Neural crest cell (in vitro differentiated cells): Measurements from ENCODE around the gene C1orf52. TPM values are rescaled to one million over a fixed set of nuclear protein-coding genes. Genes with fewer than 3 reads are reported as not detected.
A peak's percentile ranks its signal among the peaks of the same experiment; 100 is the strongest.

Experiments
- DNase-seq: peaks from one replicate; pipeline ENCODE4 v3.0.0; 2021; ENCODE audit warnings: low read depth, mixed read lengths, low spot score
- H3K27ac Mint-ChIP-seq: one replicate; pipeline ENCODE4 v1.8.0; 2021; ENCODE audit warnings: mild to moderate bottlenecking, mixed read lengths; ENCODE audit not compliant: unreplicated experiment
- H3K27me3 Mint-ChIP-seq: 2 replicates; pipeline ENCODE4 v1.8.0; 2021; ENCODE audit warnings: low read depth, mild to moderate bottlenecking, mixed read lengths
- H3K36me3 Mint-ChIP-seq: 2 replicates; pipeline ENCODE4 v1.8.0; 2021; ENCODE audit warnings: low read depth, mild to moderate bottlenecking, mixed read lengths
- H3K4me1 Mint-ChIP-seq: 2 replicates; pipeline ENCODE4 v1.8.0; 2021; ENCODE audit warnings: mixed read lengths
- H3K4me3 Mint-ChIP-seq: one replicate; pipeline ENCODE4 v1.8.0; 2021; ENCODE audit warnings: mild to moderate bottlenecking, mixed read lengths
- H3K9me3 Mint-ChIP-seq: 2 replicates; pipeline ENCODE4 v1.8.0; 2021; ENCODE audit warnings: mixed read lengths
- long read RNA-seq: library from polyadenylated mRNA; unstranded; transcript quantifications from one replicate; pipeline ENCODE4 v2.0.0, GENCODE V29; 2020
- total RNA-seq: library from RNA; stranded (reverse); gene quantifications from 2 replicates; pipeline ENCODE4 v1.2.1, GENCODE V29; 2021
- TF ChIP-seq, protein P1 (sequence below): fragments of 200-600 bp; sonication (generic); conservative IDR thresholded peaks from 2 replicates; pipeline ENCODE4 v1.5.0; 2021; ENCODE audit warnings: antibody characterized with exemption, mild to moderate bottlenecking

The C1orf52 gene
- 30.9 and 37.3 TPM in 2 replicates for total RNA-seq
- long read RNA-seq, transcript C1orf52-201 (4 exons, 3,391 nt) = major isoform, 41 of 85 reads
- long read RNA-seq, transcript C1orf52-203 (3 exons, 1,219 nt) = minor isoform, 40 of 85 reads
- long read RNA-seq, partial matches to known transcripts = 1 of 85 reads
- long read RNA-seq, other reads (novel, unspliced or antisense) = 3 of 85 reads

- peak; percentile 100 for DNase-seq
- Mint-ChIP-seq H3K36me3 (peaks cover 24% of the 10 kb centered on the region), H3K4me1 (peaks cover 31% of the 10 kb centered on the region), H3K27ac (peak within 1 kb of the TSS; percentile 91), H3K27me3 (no peaks in the 10 kb centered on the region), H3K9me3 (peaks cover 5% of the 10 kb centered on the region), H3K4me3 (peak within 1 kb of the TSS; percentile 99)
- TF ChIP-seq, protein P1, sequence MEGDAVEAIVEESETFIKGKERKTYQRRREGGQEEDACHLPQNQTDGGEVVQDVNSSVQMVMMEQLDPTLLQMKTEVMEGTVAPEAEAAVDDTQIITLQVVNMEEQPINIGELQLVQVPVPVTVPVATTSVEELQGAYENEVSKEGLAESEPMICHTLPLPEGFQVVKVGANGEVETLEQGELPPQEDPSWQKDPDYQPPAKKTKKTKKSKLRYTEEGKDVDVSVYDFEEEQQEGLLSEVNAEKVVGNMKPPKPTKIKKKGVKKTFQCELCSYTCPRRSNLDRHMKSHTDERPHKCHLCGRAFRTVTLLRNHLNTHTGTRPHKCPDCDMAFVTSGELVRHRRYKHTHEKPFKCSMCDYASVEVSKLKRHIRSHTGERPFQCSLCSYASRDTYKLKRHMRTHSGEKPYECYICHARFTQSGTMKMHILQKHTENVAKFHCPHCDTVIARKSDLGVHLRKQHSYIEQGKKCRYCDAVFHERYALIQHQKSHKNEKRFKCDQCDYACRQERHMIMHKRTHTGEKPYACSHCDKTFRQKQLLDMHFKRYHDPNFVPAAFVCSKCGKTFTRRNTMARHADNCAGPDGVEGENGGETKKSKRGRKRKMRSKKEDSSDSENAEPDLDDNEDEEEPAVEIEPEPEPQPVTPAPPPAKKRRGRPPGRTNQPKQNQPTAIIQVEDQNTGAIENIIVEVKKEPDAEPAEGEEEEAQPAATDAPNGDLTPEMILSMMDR = peak; percentile 98
Observed at GRCh38 chr1:85259118-85259911, at the start of gene C1orf52. TSS of gene C1orf52 (minus strand) at chr1:85259662. CDS start at chr1:85259633, 29 bp downstream.

DNA sequence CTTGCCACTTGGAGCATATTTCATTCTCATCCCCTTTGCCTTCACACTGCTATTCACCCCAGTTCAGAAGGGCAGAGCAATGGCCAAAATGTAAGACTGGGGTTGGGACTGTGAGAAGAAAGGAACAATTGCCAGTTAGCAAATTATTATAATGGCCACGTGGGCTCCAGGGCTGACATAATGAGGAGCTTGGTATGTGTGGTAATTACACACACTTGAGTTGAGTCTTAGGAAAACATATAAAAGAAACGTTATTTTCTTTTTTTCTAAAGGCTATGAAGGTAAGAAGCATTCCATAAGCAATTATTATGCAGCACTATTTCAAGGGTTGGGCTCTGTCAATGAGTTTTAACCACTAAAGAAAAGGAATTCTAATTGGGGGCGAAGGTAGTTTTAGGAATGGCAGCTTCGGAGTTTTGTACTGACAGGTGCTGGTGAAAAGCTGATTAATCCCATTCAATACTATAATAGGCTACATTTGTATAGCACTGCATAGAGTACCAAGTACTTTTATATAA is 49.4 kb upstream of the C1orf52 start:
- Mint-ChIP-seq H3K27ac (no peak overlapping the region), H3K36me3 (no peaks in the 10 kb centered on the region), H3K9me3 (no peaks in the 10 kb centered on the region), H3K4me3 (no peak overlapping the region), H3K4me1 (peaks cover 5% of the 10 kb centered on the region), H3K27me3 (peaks cover 12% of the 10 kb centered on the region)
- DNase-seq = no peak
- TF ChIP-seq, protein P1 = no peak

DNA sequence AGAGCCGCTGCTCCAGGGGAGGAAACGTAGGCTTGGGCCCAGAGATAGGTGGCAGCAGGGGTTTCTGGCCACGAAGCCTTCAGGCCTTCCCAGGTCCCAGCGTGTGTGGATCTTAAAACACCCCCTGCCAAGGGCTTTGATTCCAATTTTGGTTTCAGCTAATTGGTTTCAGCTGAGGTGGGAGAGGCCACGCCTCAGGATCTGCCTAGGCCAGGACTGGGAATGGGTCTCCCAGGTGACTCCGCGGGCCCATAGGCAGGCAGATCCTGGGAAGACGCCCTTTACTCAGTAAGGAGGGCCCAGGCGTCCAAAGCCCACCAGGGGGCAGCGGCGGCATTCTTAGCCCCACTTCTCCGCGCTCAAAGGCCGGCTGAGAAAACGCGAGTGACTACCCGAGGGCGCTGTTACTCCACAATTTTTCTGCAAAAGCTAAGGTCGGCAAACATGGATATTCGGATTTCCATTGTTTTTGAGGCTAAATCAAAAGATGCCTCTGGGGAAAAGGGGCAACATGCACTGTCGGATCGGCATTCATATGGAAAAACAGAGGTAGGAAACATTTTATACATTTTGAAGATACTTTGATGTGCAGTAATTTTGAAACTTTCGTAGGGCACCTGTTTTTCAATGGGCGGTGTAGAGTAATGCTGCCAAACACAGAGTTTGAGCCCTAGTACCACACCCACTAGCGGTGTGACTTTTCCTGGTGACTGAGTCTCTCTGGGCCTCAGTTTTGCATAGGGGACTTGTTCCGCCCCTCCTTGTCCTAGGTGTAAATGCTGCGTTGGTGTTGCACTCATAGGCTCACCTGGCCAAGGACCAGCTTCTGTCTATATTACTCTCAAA is 48.7 kb upstream of the C1orf52 start:
- Mint-ChIP-seq H3K27me3 (peaks cover 12% of the 10 kb centered on the region), H3K36me3 (no peaks in the 10 kb centered on the region), H3K4me1 (peaks cover 5% of the 10 kb centered on the region), H3K9me3 (no peaks in the 10 kb centered on the region), H3K4me3 (peak overlapping the region; percentile 32), H3K27ac (no peak overlapping the region)
- DNase-seq = peak; percentile 89
- TF ChIP-seq, protein P1 = peak; percentile 98

GRCh38 chr1:85306236-85306635 is 46.8 kb upstream of the C1orf52 start:
- H3K4me3 Mint-ChIP-seq = no peak overlapping the region
- peaks cover 5% of the 10 kb centered on the region for H3K4me1 Mint-ChIP-seq
- no peak overlapping the region for H3K27ac Mint-ChIP-seq
- no peak for DNase-seq
- TF ChIP-seq, protein P1 = no peak
- no peaks in the 10 kb centered on the region for H3K36me3 Mint-ChIP-seq
- no peaks in the 10 kb centered on the region for H3K9me3 Mint-ChIP-seq
- peaks cover 12% of the 10 kb centered on the region for H3K27me3 Mint-ChIP-seq

GRCh38 chr1:85303440-85304162 is 44.1 kb upstream of the C1orf52 start:
- Mint-ChIP-seq H3K4me1 (peaks cover 5% of the 10 kb centered on the region), H3K9me3 (no peaks in the 10 kb centered on the region), H3K27ac (no peak overlapping the region), H3K27me3 (peaks cover 3% of the 10 kb centered on the region), H3K4me3 (no peak overlapping the region), H3K36me3 (no peaks in the 10 kb centered on the region)
- TF ChIP-seq, protein P1 = no peak
- DNase-seq = no peak
